GM04503 (cell line): ENCODE data around the gene D2HGDH.
"Not testable (repeated sequence)": the region's sequence is repeated elsewhere in the genome, so short reads cannot be mapped to it uniquely, and the experiment has no call there.

ENCODE experiments used
- DNase-seq: peaks from one replicate; pipeline ENCODE4 v3.0.0-alpha.2; 2012; ENCODE audit warnings: low read depth

The D2HGDH gene

DNA sequence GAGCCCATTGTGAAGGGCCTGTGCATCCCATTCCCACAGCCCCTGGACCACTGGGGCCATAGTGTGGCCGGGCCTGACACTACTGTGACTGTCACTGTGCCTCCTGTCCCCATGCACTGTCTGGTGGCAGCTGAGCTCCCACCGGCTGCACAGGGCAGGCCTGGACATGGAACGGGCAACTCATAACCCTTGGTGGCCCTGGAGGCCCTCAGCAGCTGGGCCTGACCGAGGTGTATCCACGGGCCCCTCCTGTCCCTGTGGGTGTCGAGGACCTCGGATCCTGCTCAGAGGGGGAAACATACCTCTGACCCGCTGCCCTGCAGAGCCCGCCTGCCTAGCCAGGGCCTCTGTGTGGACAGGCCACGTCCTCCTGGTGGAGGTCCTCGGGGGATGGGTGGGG, 34.4 kb downstream of the D2HGDH start:
- no peak for DNase-seq

DNA sequence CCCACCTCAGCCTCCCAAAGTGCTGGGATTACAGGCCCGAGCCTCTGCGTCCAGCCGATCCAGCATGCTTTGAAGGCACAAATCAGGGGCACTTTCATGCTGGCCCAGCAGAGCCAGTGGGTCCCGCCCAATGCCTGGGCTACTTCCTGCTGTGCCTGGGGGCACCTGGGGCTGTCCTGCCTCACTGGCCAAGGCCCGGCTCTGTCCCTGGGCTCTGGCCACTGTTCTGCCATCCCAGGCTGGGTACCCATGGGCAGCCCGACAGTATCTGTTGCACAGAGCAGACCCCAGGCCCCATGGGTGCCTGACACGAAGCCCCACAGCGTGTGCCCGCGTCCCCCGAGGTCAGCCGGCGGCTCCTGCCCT, 35.4 kb downstream of the D2HGDH start:
- DNase-seq, result no peak

DNA sequence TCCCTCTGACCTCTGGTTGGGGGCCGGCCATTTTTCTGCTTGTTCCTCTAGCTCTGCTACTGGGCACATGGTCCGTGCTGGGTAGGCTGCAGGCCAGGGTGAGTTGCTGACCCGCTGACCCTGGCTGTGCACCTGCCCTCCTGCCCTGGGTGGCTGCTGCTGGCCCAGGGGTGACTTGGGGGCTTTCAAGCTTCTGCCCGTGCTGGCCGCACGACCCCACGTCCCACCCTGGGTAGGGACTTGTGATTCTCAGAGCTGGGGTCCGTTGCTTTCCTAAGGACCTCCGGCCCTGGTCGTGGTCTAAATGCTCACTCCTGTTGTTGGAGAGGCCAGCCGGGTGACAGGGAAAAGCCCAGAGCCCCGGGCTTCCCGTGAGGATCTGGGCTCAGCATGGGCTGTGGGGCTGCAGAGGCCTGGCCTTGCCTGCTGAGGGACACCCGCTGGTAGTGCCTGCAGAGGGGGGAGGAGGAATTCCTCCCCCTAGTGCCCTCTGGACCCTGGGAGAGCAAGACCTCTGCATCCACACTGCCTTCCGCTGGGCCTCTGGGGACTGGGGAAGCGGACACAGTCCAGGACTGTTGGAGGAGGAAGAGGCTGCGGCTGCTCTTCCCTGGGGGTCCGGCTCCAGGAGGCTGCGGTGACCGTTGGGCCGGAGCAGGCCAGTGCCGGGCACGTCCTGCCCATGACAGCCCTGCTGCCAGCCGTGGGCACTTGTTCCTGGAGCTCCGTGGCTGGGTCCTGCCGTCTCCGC, 35.9 kb downstream of the D2HGDH start:
- no peak for DNase-seq

DNA sequence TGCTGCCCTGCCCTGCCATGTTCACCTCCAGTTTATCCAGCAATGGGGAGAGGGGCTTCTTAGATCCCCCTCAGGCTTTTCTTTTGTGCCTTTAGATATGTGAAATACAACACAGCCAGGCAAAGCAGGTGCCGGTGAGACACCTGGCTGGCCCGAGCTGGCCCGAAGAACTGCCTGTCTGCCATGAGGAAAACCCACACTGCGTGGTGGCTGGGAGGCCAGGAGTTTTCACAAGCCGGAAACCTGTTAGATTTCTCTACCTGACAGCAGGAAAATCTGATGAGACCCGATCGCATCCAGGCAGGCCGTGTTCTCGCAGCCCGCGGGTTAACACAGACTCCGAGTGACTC, 36.5 kb downstream of the D2HGDH start:
- DNase-seq, result no peak

DNA sequence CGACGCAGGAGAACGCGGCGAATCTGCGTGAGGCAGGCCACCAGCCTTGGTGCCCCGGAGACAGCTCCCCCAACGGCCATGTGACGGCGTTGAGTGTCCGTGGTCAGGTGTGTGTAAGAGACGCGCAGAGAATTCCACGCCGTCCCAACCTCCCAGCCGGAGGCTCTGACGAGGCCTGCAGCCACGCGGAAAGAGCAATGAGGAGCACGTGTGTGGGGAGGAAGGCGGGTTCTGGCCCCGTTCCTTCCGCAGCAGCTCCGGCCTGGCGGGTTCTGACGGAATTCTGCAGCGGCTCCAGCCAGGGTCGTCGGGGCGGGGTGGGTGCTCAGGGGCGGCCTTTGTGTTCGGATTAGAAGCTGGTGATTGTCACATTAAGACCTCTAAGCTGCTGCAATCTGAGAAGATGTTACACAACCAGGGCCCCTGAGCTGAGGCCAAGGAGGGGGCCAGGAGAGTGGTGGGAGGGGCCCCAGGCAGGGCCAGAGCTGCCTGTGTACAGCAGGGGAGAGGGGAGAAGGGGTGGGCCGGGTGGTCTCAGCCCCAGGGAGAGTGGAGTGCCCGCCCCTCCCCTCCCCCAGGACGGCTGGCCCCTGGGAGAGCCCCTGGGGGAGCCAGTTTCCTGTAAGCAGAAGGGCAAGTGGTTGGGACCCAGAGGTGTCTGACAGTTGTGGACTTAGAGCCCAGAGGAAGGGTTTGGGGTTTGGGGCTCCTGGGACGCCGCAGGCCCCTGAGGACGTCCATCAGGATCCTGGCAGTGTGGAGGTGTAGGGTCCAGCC, 37.0 kb downstream of the D2HGDH start:
- DNase-seq, result no peak

- no peak for DNase-seq
Measured at GRCh38 chr2:241772063-241772499, 37.7 kb downstream of the D2HGDH start.

DNA sequence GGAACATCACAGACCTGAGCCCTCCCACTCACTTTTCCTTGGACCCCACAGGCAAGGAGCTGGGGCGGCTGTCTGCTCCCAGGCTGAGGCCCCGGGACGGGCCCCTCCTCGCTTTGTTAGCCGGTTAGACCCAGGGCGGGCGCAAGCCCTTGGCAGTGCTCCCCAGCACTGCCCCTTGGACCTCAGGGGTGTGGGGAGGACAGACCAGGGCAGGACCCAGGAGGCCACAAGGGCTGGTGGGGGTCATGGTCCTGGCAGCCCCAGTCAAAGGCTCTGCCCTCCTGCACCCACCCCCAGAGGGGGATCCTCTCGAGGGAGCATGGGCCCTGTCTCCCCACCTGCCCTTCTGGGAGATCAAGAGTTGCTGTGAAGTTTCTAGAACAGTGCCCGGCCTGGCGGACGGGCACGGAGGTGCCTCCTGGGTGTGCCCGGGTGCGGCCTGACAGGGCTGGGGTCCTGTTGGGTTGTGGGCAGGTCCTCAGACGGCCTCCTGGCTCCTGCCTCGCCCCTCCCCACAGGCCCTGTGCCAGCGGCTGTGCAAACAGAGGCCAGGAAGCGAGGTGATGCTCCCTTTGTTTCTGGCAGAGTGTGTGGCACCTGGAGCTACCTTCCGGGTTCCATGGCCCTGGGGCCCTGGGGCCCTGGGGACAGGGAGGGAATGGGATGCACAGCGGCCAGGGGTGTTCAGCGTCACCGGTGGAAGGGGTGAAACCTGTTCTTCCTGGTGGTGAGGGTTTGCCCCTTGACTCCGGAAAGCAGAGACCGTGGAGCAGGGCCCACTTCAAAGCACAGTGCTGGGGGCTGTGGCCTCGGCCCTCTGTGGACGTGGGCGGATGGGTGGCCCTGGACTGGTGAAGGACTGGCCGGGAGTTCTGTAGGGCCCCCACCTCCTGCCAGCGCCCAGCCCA, 39.3 kb downstream of the D2HGDH start:
- no peak for DNase-seq

GRCh38 chr2:241774419-241775222, 40.2 kb downstream of the D2HGDH start:
- DNase-seq, result peak; percentile 17

- no peak for DNase-seq
Measured at GRCh38 chr2:241775223-241776177, 41.1 kb downstream of the D2HGDH start.

GRCh38 chr2:241776336-241777169, 42.1 kb downstream of the D2HGDH start, which contains the start of gene GAL3ST2:
GAL3ST2 (plus strand) TSS chr2:241776822; CDS start chr2:241776956, 134 bp downstream.
- DNase-seq, result no peak

GRCh38 chr2:241777170-241777685, 42.8 kb downstream of the D2HGDH start:
- DNase-seq, result no peak

- no peak for DNase-seq
Measured at GRCh38 chr2:241777686-241778627, 43.5 kb downstream of the D2HGDH start.

DNA sequence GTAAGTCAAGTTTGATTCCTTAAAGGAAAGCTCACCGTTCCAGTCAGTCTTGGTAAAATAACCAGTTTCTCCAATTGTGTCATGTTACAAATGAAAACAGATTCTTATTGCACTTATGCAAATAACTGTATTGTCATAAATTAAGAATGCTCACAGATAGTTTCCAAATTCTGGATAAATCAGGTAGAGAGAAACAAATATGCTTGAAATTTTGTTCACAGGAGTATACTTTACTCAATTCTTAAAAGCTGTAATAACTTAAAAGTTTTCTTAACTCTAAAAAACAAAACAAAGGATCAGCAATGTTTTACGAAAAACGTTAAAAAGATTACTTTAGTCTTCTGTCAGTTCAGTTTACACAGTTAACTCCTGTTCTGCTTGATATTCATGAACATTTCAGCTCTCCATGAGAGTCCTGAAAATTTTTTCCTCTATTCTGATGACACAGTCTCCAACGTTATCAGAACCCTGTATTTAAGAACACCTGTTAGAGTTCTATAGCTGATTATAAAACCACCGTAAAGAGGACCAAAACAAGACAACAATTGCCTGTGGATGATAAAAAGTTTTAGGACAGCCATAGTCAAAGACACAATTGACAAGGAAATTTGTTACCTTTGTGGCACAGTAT, 46.6 kb downstream of the D2HGDH start:
- DNase-seq, result no peak

DNA sequence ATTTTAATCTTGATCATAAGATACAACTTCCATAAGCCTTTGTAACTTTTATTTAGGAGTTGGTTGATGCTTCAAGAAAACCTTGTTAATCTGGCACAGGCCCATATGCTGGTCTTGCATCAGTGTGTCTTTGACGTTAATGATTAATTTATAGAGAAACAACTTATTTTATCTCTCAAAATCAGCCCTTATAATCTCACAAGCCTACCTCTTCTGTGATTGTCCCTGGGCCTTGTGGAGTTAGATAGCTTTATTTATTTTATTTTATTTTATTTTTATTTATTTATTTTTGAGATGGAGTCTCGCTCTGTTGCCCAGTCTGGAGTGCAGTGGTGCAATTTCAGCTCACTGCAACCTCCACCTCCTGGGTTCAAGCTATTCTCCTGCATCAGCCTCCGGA, 47.6 kb downstream of the D2HGDH start:
- DNase-seq, result not testable (repeated sequence)

GRCh38 chr2:241788135-241788534, 53.7 kb downstream of the D2HGDH start:
- DNase-seq, result no peak

DNA sequence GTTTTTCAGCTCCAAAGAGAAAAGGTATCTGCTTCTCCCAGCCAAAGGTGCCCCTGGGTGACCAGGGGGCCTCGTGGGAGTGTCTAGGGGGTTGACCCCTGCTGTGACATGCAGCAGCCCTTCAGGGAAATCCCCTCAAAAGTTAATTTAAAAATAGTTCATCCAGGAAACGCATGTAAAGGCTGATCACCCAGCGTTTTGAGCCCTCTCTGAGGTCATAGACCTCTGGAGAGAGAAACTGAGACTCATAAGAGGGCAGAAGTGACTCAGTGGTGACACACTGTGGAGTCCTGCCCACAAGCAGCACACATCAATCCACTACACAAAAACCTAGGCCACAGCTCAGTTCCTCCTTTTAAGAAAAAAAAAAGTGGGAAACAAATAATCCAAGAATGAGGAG, 54.1 kb downstream of the D2HGDH start:
- no peak for DNase-seq

DNA sequence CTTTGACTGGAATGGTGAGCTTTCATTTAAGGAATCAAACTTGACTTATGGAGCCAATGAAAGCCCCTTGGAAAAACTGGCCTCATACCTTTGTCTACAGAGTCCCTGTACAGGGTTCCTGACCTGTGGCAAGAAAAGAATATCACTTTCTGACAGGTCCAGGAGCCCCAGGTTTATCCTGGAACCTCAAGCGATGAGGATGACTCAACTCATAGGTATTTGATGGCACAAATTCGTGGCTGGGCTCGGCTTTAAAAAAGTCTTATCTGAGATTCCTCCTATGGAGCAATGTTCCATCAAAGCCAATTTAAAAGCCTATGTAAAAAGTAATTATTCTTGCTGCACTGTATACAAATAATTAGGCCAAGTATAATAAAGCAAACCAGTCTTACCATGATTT, 57.0 kb downstream of the D2HGDH start:
- DNase-seq, result not testable (repeated sequence)

GRCh38 chr2:241793385-241793784, 59.0 kb downstream of the D2HGDH start:
- DNase-seq, result no peak
